Uterus (tissue), 2 donors: Measurements from ENCODE around the gene SELE.

Experiments
- CTCF ChIP-seq, 4 experiments: fragments of 200-600 bp in 2 of 4; fragments of 450-650 bp in 2 of 4; sonication (generic) in 2 of 4; IDR thresholded peaks; one replicate each; pipeline ENCODE4 v1.5.1; 2016 to 2019; ENCODE audit warnings: antibody characterized with exemption in 4 of 4, mild to moderate bottlenecking in 2 of 4, moderate library complexity in 1 of 4
- POLR2A ChIP-seq, 2 donors: fragments of 450-650 bp; IDR thresholded peaks; one replicate each; pipeline ENCODE4 v1.6.1; 2016; ENCODE audit warnings: antibody characterized with exemption in 2 of 2, mild to moderate bottlenecking in 1 of 2, moderate library complexity in 1 of 2

- TF ChIP-seq CTCF (IDR thresholded peaks at IDR 0.05) (no peak), POLR2A (IDR thresholded peaks at IDR 0.05) (no peak)
These were observed 32.4 kb downstream of the SELE start for GRCh38 chr1:169701261-169702005.
